GM12878 (cell line): ENCODE measurements around the gene FIZ1. TPM values are rescaled to one million over a fixed set of nuclear protein-coding genes. Genes with fewer than 3 reads are reported as not detected.

Experiments
- ATAC-seq: fragments of 200-7000 bp; cut with Tn5 transposase; 3 replicates; pipeline ENCODE4 v1.9.1; 2020; ENCODE audit warnings: mild to moderate bottlenecking, moderate library complexity
- BruUV-seq: library from RNA; stranded (reverse); fragments of 400-500 nt; replicated peaks from 2 replicates; lab custom pipeline; 2021; lab: Mats Ljungman, UMichigan
- CTCF ChIA-PET: fragments of 300-600 bp; sonication (Branson Sonifier 250); formaldehyde crosslinking; extraction: SDS; loops from one replicate; lab custom pipeline; 2021; ENCODE audit warnings: inconsistent platforms; lab: Yijun Ruan, JAX
- POLR2A ChIA-PET: fragments of 350-600 bp; formaldehyde crosslinking; extraction: SDS; loops from one replicate; lab custom pipeline; 2021; ENCODE audit warnings: inconsistent platforms; lab: Charles Lee
- RAD21 ChIA-PET: fragments of 300-600 bp; sonication (Branson Sonifier 250); formaldehyde crosslinking; loops from one replicate; lab custom pipeline; 2023; ENCODE audit warnings: antibody characterized with exemption; ENCODE audit not compliant: unreplicated experiment; lab: Charles Lee
- SMC1A ChIA-PET: fragments of 300-600 bp; sonication (Branson Sonifier 250); formaldehyde crosslinking; loops from one replicate; lab custom pipeline; 2023; ENCODE audit not compliant: unreplicated experiment, uncharacterized antibody; lab: Charles Lee
- DNase-seq: peaks from one replicate; pipeline ENCODE4 v3.0.0-alpha.2; 2011; ENCODE audit warnings: low read depth, low spot score
- FAIRE-seq: peaks from 3 replicates; lab custom pipeline; 2011; peaks lifted over from hg19 to GRCh38; lab: Jason Lieb, UNC
- H2AFZ ChIP-seq: 2 replicates; pipeline ENCODE4 v1.6.0; 2011; ENCODE audit warnings: low read depth, low read length, control low read depth; ENCODE audit not compliant: control insufficient read depth
- H3K27ac ChIP-seq: 2 replicates; pipeline ENCODE4 v1.5.1; 2011; ENCODE audit warnings: control low read depth; ENCODE audit not compliant: control insufficient read depth, insufficient read depth
- H3K27me3 ChIP-seq, 2 experiments: replicated peaks in 1 of 2; 2 replicates each; pipeline versions ENCODE4 v1.6.0 to v1.6.1; 2011; ENCODE audit warnings: low read length in 1 of 2; ENCODE audit not compliant: control insufficient read depth in 2 of 2, insufficient read depth in 2 of 2
- H3K36me3 ChIP-seq, 2 experiments: 2 replicates each; pipeline ENCODE4 v1.5.1; 2011; ENCODE audit warnings: low read length in 1 of 2; ENCODE audit not compliant: control insufficient read depth in 2 of 2, insufficient read depth in 2 of 2
- H3K4me1 ChIP-seq: 2 replicates; pipeline ENCODE4 v1.6.1; 2011; ENCODE audit warnings: mild to moderate bottlenecking, low read length, moderate library complexity, mixed read lengths; ENCODE audit not compliant: control insufficient read depth, insufficient read depth
- H3K4me2 ChIP-seq: 2 replicates; pipeline ENCODE4 v1.6.0; 2011; ENCODE audit warnings: control low read depth; ENCODE audit not compliant: control insufficient read depth, insufficient read depth
- H3K4me3 ChIP-seq: fragments of 200-600 bp; sonication (generic); 2 replicates; pipeline ENCODE4 v1.5.1; 2016
- H3K79me2 ChIP-seq: 2 replicates; pipeline ENCODE4 v1.6.0; 2011; ENCODE audit warnings: low read length; ENCODE audit not compliant: control insufficient read depth, insufficient read depth
- H3K9ac ChIP-seq: 2 replicates; pipeline ENCODE4 v1.8.0; 2011; ENCODE audit warnings: low read length, control low read depth, mixed read lengths; ENCODE audit not compliant: control insufficient read depth, insufficient read depth
- H3K9me3 ChIP-seq: replicated peaks from 3 replicates; pipeline ENCODE4 v1.5.1; 2011; ENCODE audit warnings: mild to moderate bottlenecking, low read length; ENCODE audit not compliant: control insufficient read depth, insufficient read depth
- H4K20me1 ChIP-seq: 2 replicates; pipeline ENCODE4 v1.6.0; 2011; ENCODE audit not compliant: control insufficient read depth, insufficient read depth
- ATF2 ChIP-seq: IDR thresholded peaks from 2 replicates; pipeline ENCODE4 v1.6.1; 2012; ENCODE audit warnings: low read length, inconsistent platforms
- CBFB ChIP-seq: IDR thresholded peaks from 2 replicates; pipeline ENCODE4 v1.6.1; 2016; ENCODE audit warnings: antibody characterized with exemption, low read depth
- KDM1A ChIP-seq: fragments of 200-600 bp; sonication (generic); IDR thresholded peaks from 2 replicates; pipeline ENCODE4 v1.6.1; 2016; ENCODE audit warnings: borderline replicate concordance
- NR2F1 ChIP-seq: fragments of 450-650 bp; conservative IDR thresholded peaks from 2 replicates; pipeline ENCODE4 v1.6.1; 2017; ENCODE audit warnings: mild to moderate bottlenecking
- PML ChIP-seq: IDR thresholded peaks from 2 replicates; pipeline ENCODE4 v1.6.1; 2012; ENCODE audit warnings: low read length, inconsistent platforms
- RB1 ChIP-seq: fragments of 450-650 bp; formaldehyde crosslinking; IDR thresholded peaks from 2 replicates; pipeline ENCODE4 v1.6.1; 2017; ENCODE audit warnings: mild to moderate bottlenecking, borderline replicate concordance
- SMAD5 ChIP-seq: IDR thresholded peaks from 2 replicates; pipeline ENCODE4 v1.6.1; 2016; ENCODE audit warnings: antibody characterized with exemption, low read depth
- SREBF1 ChIP-seq: IDR thresholded peaks from 2 replicates; pipeline ENCODE4 v1.6.1; 2012; ENCODE audit warnings: mild to moderate bottlenecking, low read length
- SRF ChIP-seq, 2 experiments: IDR thresholded peaks; 2 replicates each; pipeline ENCODE4 v1.6.1; 2011; ENCODE audit warnings: low read depth in 2 of 2, low read length in 2 of 2, mild to moderate bottlenecking in 1 of 2, moderate library complexity in 1 of 2
- TBL1XR1 ChIP-seq: IDR thresholded peaks from 2 replicates; pipeline ENCODE4 v1.6.1; 2012; ENCODE audit warnings: low read depth, low read length, improper control_type of control experiment
- ZZZ3 ChIP-seq: IDR thresholded peaks from 2 replicates; pipeline ENCODE4 v1.6.1; 2011; ENCODE audit warnings: low read depth; ENCODE audit not compliant: control insufficient read depth, insufficient read length
- WGBS: methylation state at CpG from one replicate; pipeline ENCODE4 v1.1.6; 2016; ENCODE audit warnings: low lambda C conversion rate; ENCODE audit not compliant: insufficient replicate concordance, insufficient coverage; ENCODE audit errors: missing lambda C conversion rate; 5-methylcytosine and 5-hydroxymethylcytosine counted together
- in situ Hi-C: fragments of 300-500 bp; cut with MboI; formaldehyde crosslinking; loops from 9 replicates; pipeline ENCODE4 v1.14.3; 2018; ENCODE audit warnings: mixed read lengths
- intact Hi-C: fragments of 100-400 bp; cut with micrococcal nuclease; formaldehyde crosslinking; loops from one replicate; pipeline ENCODE4 v1.14.2; 2022; ENCODE audit not compliant: unreplicated experiment
- polyA plus RNA-seq, 11 experiments: library from polyadenylated mRNA; depleted of rRNA in 4 of 11; unstranded in 6 of 11; stranded (reverse) in 5 of 11; fragments of >200 nt; fragmentation: Nextera tagmentation in 4 of 11; fragmentation: Illumina TruSeq in 1 of 11; extraction: Ambion mirVana in 4 of 11; extraction: Trizol in 1 of 11; gene quantifications; 1 replicate in 1 of 11; 2 replicates in 10 of 11; pipeline versions ENCODE4 v1.2.1 to v1.2.3, GENCODE V29; 2011 to 2016; ENCODE audit warnings: inconsistent platforms in 2 of 11, missing spikeins in 2 of 11, low read depth in 1 of 11
- total RNA-seq, 4 experiments: library from RNA; depleted of rRNA in 3 of 4; stranded (reverse); fragments of >200 nt in 3 of 4; fragmentation: Illumina TruSeq in 1 of 4; extraction: Trizol in 1 of 4; gene quantifications; 2 replicates each; pipeline versions ENCODE4 v1.2.1 to v1.2.3, GENCODE V29; 2013 to 2021
- TF ChIP-seq, protein P1 (sequence below): IDR thresholded peaks from 2 replicates; pipeline ENCODE4 v1.6.1; 2011; ENCODE audit warnings: low read depth, mild to moderate bottlenecking, low read length, moderate library complexity, borderline replicate concordance; ENCODE audit errors: extremely low read depth

The FIZ1 gene
- total and polyA plus RNA-seq, 10 of the 15 experiments (the other 5 are each of a cell fraction or from before 2014, with no cell fraction given) = 0.60 to 16.8 (median 4.2) TPM

DNA sequence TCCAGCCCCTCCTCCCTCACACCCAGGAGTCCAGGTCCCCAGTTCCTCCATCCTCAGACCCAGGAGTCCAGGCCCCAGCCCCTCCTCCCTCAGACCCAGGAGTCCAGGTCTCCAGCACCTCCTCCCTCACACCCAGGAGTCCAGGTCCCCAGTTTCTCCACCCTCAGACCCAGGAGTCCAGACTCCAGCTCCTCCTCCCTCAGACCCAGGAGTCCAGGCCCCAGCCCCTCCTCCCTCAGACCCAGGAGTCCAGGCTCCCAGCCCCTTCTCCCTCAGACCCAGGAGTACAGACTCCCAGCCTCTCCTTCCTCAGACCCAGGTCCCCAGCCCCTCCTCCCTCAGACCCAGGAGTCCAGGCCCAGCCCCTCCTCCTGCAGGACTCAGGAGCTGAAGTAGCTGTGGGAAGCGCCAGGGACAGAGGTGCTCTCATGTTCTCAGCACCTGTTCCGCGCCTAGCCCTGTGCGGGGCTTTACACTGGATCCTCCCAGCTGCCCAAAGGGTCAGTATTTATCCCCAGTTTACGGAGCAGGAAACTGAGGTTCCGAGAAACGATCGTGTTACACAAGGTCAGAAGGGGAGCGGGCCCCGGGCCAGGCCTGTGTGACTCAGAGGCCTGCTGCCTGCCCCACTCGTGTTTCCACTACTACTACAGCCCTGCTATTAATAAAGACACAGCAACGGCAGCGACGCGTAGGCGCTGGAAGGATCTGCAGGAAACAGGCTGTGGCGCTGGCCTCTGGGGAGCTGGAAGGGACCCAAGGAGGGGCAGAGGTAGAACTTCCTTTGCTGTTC, 52.3 kb downstream of the FIZ1 start (continued):
- TF ChIP-seq ZZZ3 (no peak), SREBF1 (no peak), TBL1XR1 (no peak), CBFB (no peak)
- TF ChIP-seq, all 136 proteins: peak for 0

DNA sequence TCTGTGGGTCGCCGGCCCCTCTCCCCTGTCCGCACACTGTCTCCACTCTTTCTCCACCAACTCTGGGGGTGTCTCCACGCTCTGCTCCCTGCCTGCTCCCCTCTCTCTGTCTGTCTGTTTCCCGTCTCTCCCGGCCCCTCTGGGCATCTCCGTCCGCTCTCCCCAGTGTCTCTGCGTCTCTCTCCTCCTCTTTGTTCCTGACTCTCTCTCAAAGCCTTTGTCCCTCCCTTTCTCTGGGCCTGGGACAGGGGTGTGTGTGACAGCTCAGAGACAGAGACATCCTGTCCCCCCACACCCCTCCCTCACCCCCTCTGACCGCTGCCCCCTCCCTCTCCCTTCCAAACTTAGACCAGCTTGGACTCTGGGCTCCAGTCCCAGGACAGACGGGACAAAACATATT, 53.3 kb downstream of the FIZ1 start:
- H2AFZ ChIP-seq = no peak overlapping the region
- H3K4me2 ChIP-seq = no peak overlapping the region
- H4K20me1 ChIP-seq = no peaks in the 10 kb centered on the region
- intact Hi-C loops = no loop called here
- H3K4me1 ChIP-seq = no peaks in the 10 kb centered on the region
- ChIA-PET SMC1A (no interaction called here), RAD21 (no interaction called here), CTCF (no interaction called here), POLR2A (interaction anchor here (0.5 kb wide), 1 partner anchor 37 kb away, joined by 4 read pairs; no protein-coding TSS in a partner anchor)
- peaks cover 1 to 7% of the 10 kb centered on the region in 2 experiments; a peak in 3 of 4 replicates for H3K27me3 ChIP-seq
- DNase-seq (no peak), ATAC-seq (no peak), FAIRE-seq (no peak)
- TF ChIP-seq RB1 = no peak
- TF ChIP-seq, protein P1, sequence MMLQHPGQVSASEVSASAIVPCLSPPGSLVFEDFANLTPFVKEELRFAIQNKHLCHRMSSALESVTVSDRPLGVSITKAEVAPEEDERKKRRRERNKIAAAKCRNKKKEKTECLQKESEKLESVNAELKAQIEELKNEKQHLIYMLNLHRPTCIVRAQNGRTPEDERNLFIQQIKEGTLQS = no peak
- TF ChIP-seq NR2F1 = no peak
- TF ChIP-seq PML = no peak
- no peak for TF ChIP-seq SMAD5
- TF ChIP-seq SRF (IDR thresholded peaks at IDR 0.05; ENCODE audit: low read depth in 2 of 2, low read length in 2 of 2) = no peak
- TF ChIP-seq ATF2 = no peak
- TF ChIP-seq KDM1A = no peak
- no TSS peak for BruUV-seq
- H3K36me3 ChIP-seq = no peaks in the 10 kb centered on the region
- no peaks in the 10 kb centered on the region for H3K9me3 ChIP-seq
- no peaks in the 10 kb centered on the region for H3K79me2 ChIP-seq
- no peak overlapping the region for H3K9ac ChIP-seq
- in situ Hi-C loops = no loop called here
- H3K4me3 ChIP-seq = no peak overlapping the region
- 35% methylated on average over 8 of the region's 11 CpGs for WGBS
- H3K27ac ChIP-seq = no peak overlapping the region
